NCI-H2107 treated with DMSO at 0.1 percent for 48 hours (cell line): ENCODE results near the gene SLC25A26.

Experiments used
- DNase-seq: peaks from one replicate; lab custom pipeline; 2025; ENCODE audit not compliant: unreplicated experiment; lab: John Stamatoyannopoulos, UW

SLC25A26 gene

DNA sequence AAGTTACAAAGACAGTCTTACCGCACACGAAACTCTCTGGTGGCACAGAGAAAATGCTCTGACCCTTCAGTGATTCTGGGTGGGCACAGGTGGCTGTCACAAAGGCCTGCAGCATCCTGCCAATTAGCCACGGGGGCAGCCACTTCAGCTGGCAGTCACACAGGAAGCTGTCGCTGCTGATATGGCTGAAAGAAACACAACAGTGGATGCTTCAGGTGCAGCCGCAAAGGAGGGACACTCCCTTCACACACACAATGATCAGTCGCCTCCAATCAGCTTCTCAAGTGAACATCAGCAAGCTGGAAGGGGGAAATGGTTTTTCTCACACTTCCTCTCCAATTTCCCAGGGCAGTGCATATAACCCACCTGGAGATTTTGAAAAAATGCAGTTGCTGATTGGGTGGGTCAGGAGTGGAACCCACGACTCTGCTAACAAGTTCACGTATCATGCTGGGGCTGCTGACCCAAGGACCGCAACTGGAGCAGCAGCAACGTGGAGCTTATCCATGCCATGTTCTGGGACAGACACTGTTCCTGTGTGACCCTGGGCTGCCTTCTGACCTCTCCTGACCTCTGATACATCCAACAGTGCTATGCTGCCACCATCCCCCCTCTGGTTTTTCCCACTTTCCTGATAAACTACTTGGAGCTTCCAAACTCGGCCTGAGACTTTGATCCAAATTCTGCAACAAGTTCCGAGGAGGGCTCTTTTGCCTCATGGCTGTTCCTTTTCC, 173.4 kb downstream of the SLC25A26 start:
- no peak for DNase-seq

- no peak for DNase-seq
Measured at GRCh38 chr3:66394753-66395249, 174.0 kb downstream of the SLC25A26 start.

- no peak for DNase-seq
Measured at GRCh38 chr3:66395635-66396034, 174.8 kb downstream of the SLC25A26 start.

GRCh38 chr3:66396161-66396760, 175.5 kb downstream of the SLC25A26 start:
- no peak for DNase-seq

DNA sequence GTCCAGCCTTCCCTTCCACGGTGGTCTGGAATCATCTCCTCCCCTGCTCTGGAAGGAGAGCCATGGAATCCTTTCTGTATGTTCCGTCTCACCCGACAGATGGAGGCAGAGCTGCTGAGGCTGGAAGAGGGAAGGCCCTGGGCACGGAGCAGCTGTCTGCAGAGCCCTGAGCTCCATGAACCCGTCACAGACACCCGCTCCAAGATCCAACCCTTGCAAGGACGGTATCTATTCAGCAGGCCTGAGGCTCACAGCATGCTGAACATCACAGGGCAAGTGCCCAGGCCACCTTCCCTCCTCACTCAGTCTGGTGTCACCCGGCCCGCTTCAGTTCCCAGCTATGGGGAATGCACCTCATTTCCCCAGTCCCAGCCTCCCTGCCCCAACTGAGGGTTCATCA, 176.1 kb downstream of the SLC25A26 start:
- DNase-seq = no peak

DNA sequence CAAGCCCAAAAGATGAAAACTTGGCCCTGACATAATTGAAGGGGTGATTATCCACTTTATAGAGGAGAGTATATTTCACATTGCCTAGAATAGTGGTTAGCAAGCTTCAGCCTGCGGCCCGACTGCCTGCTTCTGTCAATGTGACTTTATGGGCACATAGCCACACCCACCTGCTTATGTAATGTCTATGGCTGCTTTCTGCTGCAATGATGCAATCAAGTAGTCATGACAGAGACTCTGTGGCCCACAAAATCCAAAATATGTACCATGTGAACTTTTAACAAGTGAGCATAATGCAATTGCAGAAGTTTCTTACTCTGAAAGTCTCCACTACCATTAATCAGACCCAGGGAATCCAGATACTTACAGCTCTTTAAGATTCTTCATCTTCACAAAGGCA, 176.9 kb downstream of the SLC25A26 start:
- no peak for DNase-seq

DNA sequence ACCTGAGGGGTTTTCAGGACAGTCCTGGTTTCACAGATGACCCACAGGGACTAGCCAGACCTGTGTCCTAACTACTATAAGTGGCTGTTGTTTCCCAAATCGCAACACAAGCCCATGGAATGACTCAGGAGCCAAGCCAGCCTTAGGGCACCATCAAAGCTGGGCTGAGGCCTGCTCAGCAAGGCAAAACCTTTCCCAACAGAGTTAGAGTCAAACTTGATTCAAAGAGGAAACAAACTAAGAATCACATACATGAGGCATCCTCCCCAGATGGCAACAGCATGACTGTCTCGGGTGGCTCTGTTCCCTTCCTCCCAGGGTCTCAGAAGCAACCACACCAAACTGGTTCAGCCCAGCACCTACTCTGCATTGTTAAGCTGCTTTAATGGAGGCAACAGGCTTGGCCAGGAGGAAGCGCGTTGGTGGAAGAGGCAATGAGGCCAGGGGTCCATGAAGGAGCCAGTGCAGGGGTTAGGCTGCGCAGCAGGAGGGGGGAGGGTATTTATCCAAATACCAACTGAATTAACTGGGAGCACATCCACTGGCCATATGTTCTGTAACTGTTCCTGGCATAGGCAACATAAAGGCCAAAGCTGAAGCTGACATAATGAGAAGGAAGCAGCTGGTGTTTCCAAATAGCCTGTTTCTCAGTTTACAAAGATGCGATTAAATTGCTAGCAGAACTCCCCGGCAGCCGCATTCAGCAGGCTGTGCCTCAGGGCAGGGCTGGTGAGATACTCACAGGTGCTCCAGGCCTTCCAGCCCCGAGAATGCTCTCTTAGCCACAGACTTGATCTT, 177.6 kb downstream of the SLC25A26 start:
- peak; percentile 16 for DNase-seq

- DNase-seq = no peak
Measured at GRCh38 chr3:66399529-66400232, 178.9 kb downstream of the SLC25A26 start.

DNA sequence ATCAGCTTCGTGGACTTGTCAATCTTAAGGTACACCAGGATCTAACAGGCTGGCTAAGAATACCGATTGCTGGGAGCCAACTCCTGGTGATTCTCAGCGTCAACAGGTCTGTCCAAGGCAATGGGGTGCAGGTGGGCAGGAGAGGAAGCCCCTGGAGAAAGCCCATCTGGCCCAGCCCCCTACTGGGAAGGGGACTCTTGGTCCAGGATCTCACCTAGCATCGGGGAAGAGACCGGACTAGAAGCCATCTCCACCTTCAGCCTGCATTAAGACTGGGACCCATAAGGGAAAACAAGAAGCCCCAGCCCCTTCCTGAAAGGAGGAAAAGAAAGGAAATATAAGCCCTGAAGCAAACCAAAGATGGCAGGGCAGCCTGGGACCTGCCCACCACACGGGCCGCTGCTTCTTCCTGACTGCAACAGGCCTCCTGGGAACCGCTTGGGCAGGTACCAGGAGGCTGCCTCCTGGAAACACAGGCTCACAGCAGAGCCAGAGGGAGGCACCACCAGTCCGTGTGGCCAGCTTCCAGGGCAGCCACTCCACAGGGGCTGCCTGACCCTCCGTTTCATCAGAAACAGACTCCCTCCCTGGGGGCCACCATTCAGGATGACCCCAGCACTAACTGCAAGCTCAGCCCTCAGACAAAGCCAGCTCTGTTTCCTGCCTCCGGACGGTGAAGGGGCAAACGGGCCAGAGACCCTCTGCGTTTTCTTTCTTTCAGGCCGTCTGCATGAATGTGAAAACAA, 179.8 kb downstream of the SLC25A26 start:
- DNase-seq = no peak

DNA sequence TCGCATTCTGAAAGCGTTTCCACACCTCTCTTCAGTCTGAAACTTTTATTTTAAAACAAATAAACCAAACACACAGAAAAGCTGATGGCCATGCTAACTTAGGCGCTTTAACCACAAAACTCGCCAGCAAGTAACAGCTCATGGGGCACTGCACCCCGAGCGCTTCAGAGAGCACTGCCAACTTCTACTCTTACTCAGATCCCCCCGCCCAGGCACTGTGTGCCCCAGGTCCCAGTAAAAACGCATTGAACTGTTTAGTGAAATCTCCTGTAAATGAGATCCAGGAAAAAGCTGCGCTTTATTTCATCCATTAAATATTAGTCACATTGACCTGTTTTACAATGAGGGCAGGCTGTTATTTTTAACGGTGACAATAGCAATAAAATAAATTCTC, 180.4 kb downstream of the SLC25A26 start:
- DNase-seq = no peak

DNA sequence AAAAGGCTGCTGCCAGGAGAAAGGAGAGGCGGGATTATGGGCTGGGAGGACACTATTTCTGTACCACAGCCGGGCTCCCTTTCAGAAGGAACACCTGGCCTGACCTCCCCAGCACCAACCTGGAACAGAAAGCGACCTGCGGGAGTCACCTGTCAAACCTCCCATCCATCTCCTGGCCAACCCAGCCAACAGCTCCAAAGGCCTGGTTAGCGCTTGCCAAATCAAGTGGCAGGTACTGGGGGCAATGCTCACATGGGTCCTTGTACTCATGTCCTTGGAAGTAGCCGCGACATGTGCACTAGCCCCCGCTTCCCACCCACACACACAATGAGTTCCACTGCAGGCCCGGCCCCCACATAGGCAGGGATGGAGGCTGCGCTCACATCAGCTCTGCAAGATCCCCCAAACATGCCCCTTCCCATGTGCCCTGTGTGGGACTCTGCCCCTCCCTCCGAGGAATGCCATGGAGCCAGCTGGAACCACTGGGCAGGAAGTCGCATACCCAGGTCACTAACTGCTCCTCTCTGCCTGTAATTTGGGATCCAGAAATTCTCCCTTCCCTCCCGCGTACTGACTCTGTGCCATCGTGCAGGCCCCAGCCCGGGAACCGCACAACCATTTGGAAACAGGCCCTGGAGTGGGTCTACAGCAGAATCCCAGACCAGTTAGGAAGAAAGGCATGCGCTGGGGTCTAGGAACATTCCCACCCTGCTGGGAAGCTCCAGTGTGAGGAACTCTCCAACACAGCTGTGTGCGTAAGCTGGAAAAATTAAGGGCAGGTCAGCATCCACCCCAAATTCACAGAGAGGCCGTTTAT, 181.1 kb downstream of the SLC25A26 start:
- no peak for DNase-seq

GRCh38 chr3:66402596-66403290, 181.9 kb downstream of the SLC25A26 start:
- DNase-seq = no peak

DNA sequence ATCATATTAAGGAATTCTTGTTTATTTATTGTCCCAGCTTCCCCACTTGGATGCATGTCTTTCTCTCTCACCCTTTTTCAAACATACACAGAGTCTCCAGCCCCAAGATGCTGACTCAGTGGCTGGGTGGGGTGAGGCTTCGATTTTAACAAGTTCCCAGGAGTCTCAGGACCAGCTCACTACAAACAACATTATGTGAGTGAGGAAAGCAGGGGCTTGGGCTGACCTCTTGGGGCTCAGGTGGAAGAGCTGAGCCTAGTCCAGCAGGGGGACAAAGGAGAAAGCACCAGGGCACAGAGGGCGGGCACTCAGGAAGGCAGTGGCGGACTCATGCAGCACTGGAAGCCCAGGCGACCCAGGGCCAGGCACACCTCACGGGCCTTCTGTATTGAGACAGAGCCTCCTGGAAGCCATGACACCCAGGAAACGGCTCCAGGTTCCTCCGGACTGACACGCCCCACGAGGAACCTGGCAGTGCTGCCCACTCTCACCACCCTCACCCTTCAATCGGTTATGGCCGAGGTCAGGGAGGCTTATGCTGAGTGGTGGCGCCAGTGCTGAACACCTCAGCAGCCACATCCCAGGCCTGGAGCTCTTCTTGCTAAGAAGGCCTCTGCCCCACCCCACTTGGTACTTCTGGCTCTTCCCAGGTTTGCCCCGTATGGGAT, 182.7 kb downstream of the SLC25A26 start:
- no peak for DNase-seq

- DNase-seq = no peak
Measured at GRCh38 chr3:66404197-66404596, 183.4 kb downstream of the SLC25A26 start.

GRCh38 chr3:66404903-66405700, 184.3 kb downstream of the SLC25A26 start:
- no peak for DNase-seq

DNA sequence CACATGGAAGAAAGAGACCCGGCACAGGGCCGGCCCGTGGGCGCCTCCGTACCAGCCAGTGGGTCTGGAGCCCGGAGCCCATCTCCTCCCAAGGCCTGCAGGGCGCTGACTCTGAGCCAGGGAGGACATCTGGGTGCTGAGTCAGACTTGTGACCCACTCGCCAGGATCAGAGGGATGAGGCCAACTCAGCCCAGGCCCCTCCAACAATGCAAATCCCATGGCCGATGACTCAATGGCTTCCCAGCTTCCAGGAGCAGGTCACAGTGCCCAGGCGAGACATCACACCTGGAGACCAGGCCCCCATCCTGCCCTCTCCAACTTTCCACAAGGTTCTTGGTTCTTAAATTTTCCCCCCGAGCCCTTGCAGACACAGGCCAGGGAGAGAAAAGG, 184.9 kb downstream of the SLC25A26 start:
- no peak for DNase-seq

GRCh38 chr3:66406163-66406562, 185.4 kb downstream of the SLC25A26 start:
- DNase-seq = no peak
